ENCODE measurements around the gene PAQR7.

The PAQR7 gene

DNA sequence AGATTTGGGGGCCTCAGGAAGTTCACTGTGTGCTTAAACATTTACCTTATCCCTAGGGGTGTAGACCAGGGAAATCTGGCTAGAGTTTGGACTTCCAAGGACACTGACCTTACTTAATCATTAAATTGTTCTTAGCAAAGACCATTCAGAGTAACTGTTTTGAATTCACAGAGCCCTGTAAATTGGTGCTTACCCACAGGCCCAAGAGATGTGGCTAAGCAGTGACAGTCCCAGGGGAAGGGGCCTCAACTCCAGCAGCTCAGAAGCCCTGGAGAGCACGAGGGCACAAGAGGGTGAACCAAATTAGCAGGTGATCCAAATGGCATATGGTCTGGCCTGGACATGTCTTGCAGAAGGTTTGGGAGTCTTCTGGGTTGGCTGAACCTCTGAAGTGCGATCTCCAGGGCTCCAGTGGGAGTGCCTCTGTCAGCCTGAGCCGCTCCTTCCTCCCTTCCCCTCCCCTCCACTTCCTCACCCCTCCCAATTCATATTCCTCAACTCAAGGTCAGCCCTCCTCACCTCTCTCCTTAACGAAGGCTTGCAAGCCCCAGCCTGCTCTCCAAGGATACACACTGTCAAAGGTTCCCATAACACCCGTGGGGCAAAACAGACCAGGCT lies 4.3 kb downstream of the PAQR7 start:
- Histone ChIP-seq H4K20me1 (ENCODE audit: low read depth, low read length) (no peaks in the 10 kb centered on the region), H3K27me3 (ENCODE audit: low read length) (no peaks in the 10 kb centered on the region), H3F3A (ENCODE audit: insufficient read depth) (no peaks in the 10 kb centered on the region), H3K79me2 (ENCODE audit: insufficient read depth, low read length) (no peaks in the 10 kb centered on the region), H3K9me3 (ENCODE audit: insufficient read depth, low read length) (no peaks in the 10 kb centered on the region), H2AFZ (ENCODE audit: low read depth, low read length, severe bottlenecking) (no peak overlapping the region), H3K27ac (ENCODE audit: low read depth, low read length) (no peak overlapping the region), H3K4me3 (ENCODE audit: insufficient read depth, low read length, poor library complexity, severe bottlenecking) (no peak overlapping the region), H3K9me2 (replicated peaks; ENCODE audit: insufficient read depth, low read length) (no peaks in the 10 kb centered on the region), H3K4me2 (ENCODE audit: low read depth, low read length, poor library complexity, severe bottlenecking) (no peak overlapping the region), H3K36me3 (ENCODE audit: low read length) (no peaks in the 10 kb centered on the region), H3K9ac (ENCODE audit: low read length) (no peak overlapping the region)
- no peak for TF ChIP-seq EZH2phosphoT487 (conservative IDR thresholded peaks at IDR 0.05; ENCODE audit: low read length)

DNA sequence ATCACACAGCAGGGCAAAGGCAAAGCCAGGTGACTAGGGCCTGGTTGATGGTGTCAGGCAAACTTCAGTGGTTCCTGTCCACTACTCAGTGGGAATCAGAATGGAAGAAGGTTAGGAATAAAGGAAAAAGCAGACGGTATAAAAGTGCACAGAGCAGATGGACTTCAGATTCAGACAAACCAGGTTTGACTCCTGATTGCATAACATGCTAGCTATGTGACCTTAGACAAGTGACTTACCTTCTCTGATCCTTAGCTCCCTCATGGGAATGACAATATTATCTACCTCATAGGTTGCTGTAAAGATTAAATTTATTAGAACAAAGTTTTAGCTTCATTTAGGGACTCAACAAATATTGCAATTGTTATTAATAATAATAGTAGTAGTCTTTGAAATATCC lies 4.9 kb downstream of the PAQR7 start:
- H3K27ac ChIP-seq (ENCODE audit: low read depth, low read length): no peak overlapping the region
- H3K4me3 ChIP-seq (ENCODE audit: insufficient read depth, low read length, poor library complexity, severe bottlenecking): no peak overlapping the region
- no peak overlapping the region for H3K4me2 ChIP-seq (ENCODE audit: low read depth, low read length, poor library complexity, severe bottlenecking)
- H3K79me2 ChIP-seq (ENCODE audit: insufficient read depth, low read length): no peaks in the 10 kb centered on the region
- H3K9me3 ChIP-seq (ENCODE audit: insufficient read depth, low read length): no peaks in the 10 kb centered on the region
- H4K20me1 ChIP-seq (ENCODE audit: low read depth, low read length): no peaks in the 10 kb centered on the region
- no peaks in the 10 kb centered on the region for H3K9me2 ChIP-seq (replicated peaks; ENCODE audit: insufficient read depth, low read length)
- H3K36me3 ChIP-seq (ENCODE audit: low read length): no peaks in the 10 kb centered on the region
- TF ChIP-seq, protein P1, sequence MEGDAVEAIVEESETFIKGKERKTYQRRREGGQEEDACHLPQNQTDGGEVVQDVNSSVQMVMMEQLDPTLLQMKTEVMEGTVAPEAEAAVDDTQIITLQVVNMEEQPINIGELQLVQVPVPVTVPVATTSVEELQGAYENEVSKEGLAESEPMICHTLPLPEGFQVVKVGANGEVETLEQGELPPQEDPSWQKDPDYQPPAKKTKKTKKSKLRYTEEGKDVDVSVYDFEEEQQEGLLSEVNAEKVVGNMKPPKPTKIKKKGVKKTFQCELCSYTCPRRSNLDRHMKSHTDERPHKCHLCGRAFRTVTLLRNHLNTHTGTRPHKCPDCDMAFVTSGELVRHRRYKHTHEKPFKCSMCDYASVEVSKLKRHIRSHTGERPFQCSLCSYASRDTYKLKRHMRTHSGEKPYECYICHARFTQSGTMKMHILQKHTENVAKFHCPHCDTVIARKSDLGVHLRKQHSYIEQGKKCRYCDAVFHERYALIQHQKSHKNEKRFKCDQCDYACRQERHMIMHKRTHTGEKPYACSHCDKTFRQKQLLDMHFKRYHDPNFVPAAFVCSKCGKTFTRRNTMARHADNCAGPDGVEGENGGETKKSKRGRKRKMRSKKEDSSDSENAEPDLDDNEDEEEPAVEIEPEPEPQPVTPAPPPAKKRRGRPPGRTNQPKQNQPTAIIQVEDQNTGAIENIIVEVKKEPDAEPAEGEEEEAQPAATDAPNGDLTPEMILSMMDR (IDR thresholded peaks at IDR 0.05; ENCODE audit: insufficient read depth, low read length, poor library complexity, severe bottlenecking): no peak
- no peak for TF ChIP-seq EZH2phosphoT487 (conservative IDR thresholded peaks at IDR 0.05; ENCODE audit: low read length)
- no peak overlapping the region for H2AFZ ChIP-seq (ENCODE audit: low read depth, low read length, severe bottlenecking)
- H3F3A ChIP-seq (ENCODE audit: insufficient read depth): no peaks in the 10 kb centered on the region
- H3K9ac ChIP-seq (ENCODE audit: low read length): no peak overlapping the region
- no peaks in the 10 kb centered on the region for H3K27me3 ChIP-seq (ENCODE audit: low read length)

- Histone ChIP-seq H2AFZ (ENCODE audit: low read depth, low read length, severe bottlenecking) (no peak overlapping the region), H4K20me1 (ENCODE audit: low read depth, low read length) (no peaks in the 10 kb centered on the region), H3K9me2 (replicated peaks; ENCODE audit: insufficient read depth, low read length) (no peaks in the 10 kb centered on the region), H3K9me3 (ENCODE audit: insufficient read depth, low read length) (no peaks in the 10 kb centered on the region), H3K79me2 (ENCODE audit: insufficient read depth, low read length) (no peaks in the 10 kb centered on the region), H3K9ac (ENCODE audit: low read length) (no peak overlapping the region), H3K27me3 (ENCODE audit: low read length) (no peaks in the 10 kb centered on the region), H3K4me3 (ENCODE audit: insufficient read depth, low read length, poor library complexity, severe bottlenecking) (no peak overlapping the region), H3K27ac (ENCODE audit: low read depth, low read length) (no peak overlapping the region), H3K36me3 (ENCODE audit: low read length) (no peaks in the 10 kb centered on the region), H3F3A (ENCODE audit: insufficient read depth) (no peaks in the 10 kb centered on the region), H3K4me2 (ENCODE audit: low read depth, low read length, poor library complexity, severe bottlenecking) (no peak overlapping the region)
- no peak for TF ChIP-seq EZH2phosphoT487 (conservative IDR thresholded peaks at IDR 0.05; ENCODE audit: low read length)
- TF ChIP-seq, protein P1 (IDR thresholded peaks at IDR 0.05; ENCODE audit: insufficient read depth, low read length, poor library complexity, severe bottlenecking): no peak
Measured at GRCh38 chr1:25869909-25870606, 5.5 kb downstream of the PAQR7 start.
